Measurements from ENCODE around the gene TTLL10. TPM values are rescaled to one million over a fixed set of nuclear protein-coding genes. Genes with fewer than 3 reads are reported as not detected.

TTLL10 gene
- total RNA-seq, 1 donor from 2014 or later, result not detected

DNA sequence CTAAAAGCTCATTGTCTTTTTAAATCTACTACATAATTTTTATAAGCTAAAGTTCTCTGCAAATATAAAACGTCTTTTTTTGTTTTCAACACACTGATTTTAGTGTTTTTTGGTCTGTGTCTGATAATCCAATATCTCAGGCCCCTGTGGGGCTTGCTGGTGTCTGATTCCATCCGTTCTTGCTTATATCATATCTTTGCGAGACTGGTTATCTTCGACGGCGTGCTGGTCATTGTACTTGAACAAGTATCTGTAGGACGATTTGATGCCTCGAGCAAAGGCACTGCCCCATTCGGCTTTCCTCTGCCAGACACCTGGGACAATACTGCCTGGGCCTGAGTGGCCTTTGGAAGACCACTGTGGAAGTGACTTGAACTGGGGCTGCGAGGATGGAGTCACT, 18.4 kb upstream of the TTLL10 start:
- DNase-seq, result no peak
- ATAC-seq, result no peak
- intact Hi-C loops (cut with micrococcal nuclease), result no loop called here

DNA sequence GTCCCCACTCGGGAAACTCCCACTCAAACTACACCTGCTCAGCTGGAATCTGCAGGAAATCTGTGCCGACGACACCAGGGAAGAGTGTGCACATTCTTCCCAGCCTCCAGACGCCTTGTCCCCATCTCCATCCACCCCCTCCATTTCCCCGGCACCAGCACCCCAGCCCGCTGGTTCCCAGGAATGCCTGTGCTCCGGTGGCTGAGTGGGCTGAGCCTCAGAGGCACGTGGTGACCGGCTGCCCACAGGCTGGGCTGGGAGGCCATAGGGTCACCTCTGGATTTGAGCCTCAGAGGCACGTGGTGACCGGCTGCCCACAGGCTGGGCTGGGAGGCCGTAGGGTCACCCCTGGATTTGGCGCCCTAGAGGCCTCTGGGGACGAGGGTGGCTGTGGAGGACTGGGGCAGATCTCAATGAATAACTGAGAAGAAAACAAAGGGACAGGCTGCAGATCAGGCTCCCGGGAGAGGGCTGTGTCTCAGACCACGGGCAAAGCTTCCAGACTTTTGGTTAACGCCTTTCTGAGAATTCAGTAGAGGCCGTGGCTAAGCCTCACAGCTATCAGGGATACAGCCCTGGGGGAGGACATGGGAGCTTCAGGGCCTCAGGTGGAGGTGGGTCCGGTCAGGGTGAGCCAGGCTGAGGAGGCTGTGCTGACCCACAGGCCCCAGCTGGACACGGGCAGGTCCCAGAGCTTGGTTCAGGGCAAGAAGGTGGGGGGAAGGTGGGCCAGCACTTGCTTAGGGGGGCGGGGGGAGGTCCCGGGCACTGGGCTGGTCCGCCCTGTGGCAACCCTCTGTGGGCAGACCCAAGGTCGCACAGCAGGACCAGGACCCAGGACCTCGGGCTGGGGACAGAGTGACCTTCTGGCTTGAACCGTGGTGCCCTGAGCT, 17.3 kb upstream of the TTLL10 start:
- ATAC-seq (no peak), DNase-seq (no peak)
- intact Hi-C loops (cut with micrococcal nuclease), result no loop called here

DNA sequence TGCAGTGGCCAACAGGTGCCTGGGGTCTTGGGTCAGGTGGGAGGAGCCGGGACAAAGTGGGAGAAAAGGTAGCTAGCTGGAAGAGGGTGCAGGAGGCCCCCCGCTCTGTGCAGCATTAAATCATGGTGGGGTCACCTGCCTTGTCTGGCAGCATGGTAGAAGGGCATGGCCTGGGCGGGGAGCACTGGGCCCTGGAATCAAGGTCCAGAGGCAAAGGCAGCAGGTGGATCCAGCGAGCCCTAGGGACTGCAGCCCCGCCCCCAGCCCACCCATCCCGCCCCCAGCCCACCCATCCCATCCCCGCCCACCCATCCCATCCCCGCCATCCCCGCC, 16.7 kb upstream of the TTLL10 start:
- intact Hi-C loops (cut with micrococcal nuclease), result no loop called here
- peak; percentile 2 for ATAC-seq
- DNase-seq, result no peak

DNA sequence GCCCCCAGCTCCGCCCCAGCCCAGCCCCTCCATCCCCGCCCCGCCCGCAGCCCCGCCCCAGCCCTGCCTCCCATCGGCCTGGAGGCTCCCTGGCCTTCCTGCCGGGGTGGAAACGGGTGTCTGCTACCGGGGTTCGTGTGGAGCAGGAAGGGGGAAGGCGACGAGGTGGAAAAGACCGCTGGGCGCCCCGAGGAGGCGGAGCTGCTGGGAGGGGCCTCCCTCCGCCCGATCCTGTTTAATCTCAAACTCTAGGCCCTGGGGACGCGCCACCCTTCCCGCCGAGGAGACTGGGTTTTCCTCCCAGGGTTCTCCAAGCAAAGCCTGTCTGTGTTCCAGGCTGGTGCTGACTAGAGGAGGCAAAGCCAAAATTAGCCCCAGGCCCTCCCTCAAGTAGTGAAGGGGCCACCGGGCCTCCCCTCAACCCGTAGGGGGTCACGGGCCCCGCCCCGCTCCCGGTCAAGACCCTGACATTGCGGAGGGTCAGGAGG, 16.2 kb upstream of the TTLL10 start:
- peak; percentile 93 for DNase-seq
- intact Hi-C loops (cut with micrococcal nuclease), result no loop called here

DNA sequence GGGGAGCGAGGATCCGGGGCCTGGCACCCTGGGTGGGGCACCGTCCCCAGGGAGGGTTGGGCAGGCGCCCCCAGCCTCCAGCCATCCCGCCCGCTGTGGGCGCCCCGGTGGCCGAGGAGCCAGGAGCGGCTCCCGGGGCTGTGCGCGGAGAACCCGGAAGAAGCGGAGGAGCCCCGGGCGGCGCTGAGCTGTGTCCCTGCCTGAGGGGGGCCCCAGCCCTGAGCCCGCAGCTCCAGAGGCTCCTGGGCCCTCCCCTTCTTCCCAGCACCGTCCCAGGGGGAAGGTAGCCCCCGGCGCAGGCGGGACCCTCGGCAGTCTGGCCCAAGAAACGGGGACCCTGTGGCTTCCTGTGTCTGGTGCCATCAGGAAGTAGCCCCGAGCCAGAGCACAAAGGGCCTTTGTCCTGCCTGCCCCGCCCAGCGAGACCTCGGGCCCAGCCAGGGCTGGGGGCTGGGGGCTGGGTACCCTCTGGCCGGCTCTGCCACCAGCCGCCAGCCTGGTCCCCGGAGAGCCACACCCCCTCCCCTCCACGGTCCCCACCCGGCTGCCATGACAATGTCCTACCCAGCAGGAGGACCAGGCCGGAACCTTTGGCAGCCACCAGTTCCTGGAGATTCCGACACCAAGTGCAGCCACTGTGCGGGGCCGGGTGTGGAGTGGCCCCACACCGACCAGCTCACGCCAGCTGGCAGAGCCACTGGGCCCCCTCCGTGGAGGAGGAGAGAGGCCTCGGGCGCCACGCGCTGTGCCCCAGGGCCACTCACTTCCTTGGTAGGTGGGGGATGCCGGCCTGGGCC, 15.6 kb upstream of the TTLL10 start:
- intact Hi-C loops (cut with micrococcal nuclease), result no loop called here
- ATAC-seq, result peak; percentile 68
- DNase-seq, result peak; percentile 69

More for the DNA sequence above, 16.2 kb upstream of the TTLL10 start:
- peak; percentile 95 for ATAC-seq

DNA sequence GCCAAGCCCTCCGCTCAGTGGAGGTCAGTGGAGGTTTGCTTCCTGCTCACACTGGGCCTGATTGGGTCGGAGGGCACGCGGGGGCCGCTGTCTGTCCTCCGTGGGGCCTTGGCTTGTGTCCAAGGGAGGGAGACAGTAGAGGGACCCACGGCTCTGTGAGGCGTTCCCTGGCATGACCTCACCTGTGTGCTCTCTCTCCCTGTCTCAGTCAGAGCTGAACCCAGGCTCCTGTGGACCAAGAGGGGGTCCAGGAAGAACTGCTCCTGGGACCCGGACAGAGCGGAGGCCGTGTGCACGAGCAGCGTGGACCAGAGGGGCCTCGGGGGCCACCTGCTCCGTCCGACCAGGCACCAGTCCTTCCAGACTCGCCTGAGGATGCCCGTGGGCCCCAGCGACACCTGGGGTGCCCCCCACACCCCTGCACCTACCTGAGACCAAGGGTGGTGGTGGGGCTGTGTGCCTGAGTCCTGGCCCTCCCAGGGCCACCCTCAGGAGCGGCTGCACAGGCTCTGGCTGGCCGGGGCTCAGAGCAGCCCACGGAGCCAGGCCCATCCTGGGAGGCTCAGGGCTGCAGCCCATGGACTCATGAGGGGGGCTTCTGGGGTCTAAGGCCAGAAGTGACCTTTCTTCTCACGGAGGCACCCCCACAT, 13.3 kb upstream of the TTLL10 start:
- intact Hi-C loops (cut with micrococcal nuclease), result no loop called here
- ATAC-seq, result no peak
- no peak for DNase-seq

DNA sequence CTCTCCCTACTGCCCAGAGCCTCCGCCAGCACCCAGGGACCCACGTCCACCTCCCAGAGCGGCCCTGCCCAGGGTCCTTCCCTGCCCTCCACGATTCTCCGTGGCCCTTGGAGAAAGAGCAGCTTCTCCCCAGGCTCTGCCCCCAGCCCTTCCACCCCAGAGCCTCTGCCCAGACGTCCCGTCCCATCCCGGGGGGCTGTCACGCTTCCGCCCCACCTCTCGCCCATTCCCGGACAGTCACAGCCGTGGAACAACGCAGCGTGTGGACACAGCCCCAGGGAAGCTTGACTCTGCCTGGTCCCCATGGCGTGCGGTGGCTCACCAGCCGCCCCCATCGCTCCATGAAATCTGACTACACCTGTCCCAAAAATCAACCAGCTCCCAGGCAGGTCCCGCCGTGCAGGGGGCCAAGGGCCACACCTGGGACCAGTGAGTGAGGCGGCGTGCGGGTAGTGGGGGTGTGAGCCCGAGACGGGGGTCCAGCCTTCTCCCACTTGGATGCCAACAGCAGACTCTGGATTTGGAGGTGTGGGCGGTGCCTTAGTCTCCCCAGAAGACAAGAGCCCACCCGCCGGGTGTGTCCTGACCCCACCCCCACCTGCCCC, 12.5 kb upstream of the TTLL10 start:
- no peak for ATAC-seq
- DNase-seq, result no peak
- intact Hi-C loops (cut with micrococcal nuclease), result no loop called here

DNA sequence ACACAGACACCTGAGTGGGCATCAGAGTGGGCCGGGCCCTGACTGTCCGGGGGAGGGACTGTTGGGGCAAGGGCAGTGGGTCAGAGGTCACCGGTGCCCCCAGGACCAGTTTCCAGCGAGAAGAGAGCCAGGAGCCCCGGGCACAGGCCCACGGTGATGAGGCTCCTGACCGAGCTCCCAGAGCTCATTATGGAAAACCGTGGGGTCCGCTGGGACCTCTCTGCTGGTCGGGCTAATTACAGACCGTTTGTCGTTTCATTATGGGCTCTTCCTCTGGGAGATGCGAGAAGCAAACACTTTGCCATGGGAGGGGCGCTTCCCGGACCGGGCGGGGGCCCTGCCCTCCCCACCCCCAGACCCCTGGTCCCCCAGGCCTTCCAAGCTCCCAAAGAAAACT, 12.0 kb upstream of the TTLL10 start:
- ATAC-seq (no peak), DNase-seq (no peak)
- intact Hi-C loops (cut with micrococcal nuclease), result no loop called here

DNA sequence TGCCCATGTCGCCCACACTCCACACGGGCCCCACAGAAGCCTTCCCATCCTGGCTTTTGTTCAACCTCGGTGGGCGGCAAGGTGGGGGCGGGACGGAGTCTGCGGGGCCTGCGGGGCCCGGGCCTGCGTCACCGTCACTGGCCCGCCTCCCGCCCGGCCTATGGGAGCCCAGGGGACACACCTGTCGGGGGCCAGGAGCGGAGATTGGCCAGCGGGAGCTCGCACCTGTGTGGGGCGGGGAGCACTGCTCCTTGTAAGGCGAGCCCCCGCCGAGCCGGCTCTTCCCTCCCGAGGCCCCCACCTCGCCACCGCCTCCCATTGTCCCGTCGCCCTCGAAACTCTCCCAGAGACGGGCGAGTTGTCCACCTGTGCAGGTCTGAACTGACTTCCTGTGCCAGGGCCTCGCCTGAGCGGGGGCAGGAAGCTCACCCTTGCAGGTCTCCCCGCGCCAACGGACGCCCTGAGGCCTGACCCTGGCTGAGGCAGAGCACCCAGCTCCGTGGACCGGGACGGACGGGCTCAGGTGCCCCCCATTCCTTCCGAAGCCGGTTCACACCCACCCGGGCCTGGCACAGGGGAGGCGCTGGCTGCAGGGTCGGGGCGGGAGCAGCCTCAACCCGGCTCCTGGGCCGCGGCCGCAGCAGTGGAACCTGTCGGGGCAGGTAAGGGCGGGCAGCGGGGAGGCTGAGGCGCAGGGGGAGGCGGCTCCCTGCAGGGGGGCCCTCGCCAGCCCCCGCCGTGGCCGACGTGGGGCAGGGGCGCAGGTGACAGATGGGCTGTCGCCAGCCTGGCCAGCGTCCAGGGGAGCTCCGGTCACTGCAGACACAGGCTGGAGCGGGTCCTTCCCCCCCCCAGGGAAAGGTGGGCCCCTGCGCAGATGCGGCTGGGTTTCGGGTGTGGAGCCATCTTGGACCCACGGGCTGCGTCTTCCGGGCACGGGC, 10.8 kb upstream of the TTLL10 start:
- intact Hi-C loops (cut with micrococcal nuclease), result no loop called here
- ATAC-seq, result no peak

DNA sequence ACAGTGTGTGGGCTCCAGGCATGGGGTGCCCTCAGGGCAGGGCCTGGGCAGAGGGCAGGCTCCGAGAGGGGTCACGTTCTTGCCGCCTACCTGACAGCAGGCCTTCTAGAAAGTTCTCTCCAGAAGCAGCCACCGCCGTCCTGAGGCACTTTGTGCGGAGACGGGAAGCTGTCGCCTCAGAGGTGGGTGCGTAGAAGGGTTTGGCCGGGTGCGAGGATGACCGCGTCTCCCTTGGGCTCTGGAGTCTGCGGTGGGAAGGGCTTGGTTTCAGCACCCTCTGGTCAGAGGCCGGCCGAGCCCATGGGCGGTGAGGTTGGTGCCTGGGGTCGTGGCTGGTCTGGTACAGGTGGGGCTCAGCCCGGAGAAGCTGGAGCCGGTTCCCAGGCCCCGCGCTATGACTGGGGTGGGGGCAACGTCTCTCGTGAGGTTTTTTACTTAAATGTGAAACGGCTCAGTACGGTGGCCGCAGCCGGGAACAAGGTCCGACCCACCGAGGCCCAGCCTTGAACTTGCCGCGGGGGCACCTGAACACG, 10.1 kb upstream of the TTLL10 start:
- no peak for ATAC-seq
- intact Hi-C loops (cut with micrococcal nuclease), result no loop called here
- DNase-seq, result no peak

More for the DNA sequence above, 10.8 kb upstream of the TTLL10 start:
- DNase-seq, result no peak

DNA sequence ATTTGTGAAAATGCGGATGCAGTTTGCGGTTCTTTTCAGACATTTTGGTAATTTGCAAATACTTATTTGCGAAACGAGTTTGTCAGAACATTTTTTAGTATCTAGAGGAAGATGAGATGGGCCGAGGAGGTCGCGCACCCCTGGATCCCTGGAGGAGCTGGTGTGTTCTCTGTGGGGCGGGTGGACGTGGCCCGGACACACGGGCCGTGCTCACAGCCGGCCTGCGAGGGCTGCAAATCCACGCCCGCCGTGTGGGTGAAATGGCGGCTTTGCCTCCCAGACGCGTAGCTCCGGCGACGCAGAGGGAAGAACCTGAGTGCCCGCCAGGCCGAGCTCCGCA, 9.3 kb upstream of the TTLL10 start:
- no peak for ATAC-seq
- DNase-seq, result no peak
- intact Hi-C loops (cut with micrococcal nuclease), result no loop called here

DNA sequence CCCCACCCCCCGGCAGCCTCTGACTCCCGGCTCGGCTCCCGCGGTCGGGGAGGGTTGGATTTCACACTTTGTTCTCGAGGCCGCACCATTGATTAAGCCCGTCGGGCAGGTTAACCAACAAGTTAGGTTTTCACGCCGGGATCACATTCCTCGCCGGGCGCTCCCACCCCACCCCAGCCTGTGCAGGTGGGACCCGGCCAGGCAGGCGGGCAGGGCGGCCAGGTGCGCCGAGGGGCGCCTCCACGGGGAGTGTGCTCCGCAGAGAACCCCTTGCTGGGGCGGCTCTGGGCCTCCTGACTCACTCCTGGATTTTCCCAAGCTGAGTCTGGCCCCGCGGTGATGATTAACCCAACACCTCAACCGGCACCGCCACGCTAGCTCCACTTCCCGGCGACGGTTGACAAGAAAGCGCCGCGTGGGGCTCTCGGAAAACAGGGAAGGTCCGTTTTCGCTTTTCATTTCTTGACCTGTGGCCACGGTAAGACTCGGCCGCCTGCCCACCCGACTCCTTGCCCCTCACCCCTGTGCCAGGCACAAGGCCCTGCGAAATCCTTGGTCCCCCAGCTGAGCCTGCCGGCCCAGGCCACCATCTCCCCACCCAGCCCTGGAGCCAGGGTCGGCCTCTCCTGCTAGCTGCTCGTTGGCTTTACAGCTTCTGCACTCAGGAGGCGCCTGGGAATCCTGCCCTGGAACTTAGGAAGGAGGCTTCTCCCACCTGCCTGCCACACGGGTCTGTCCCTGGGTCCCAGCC, 8.8 kb upstream of the TTLL10 start:
- intact Hi-C loops (cut with micrococcal nuclease), result no loop called here
- DNase-seq (no peak), ATAC-seq (no peak)

DNA sequence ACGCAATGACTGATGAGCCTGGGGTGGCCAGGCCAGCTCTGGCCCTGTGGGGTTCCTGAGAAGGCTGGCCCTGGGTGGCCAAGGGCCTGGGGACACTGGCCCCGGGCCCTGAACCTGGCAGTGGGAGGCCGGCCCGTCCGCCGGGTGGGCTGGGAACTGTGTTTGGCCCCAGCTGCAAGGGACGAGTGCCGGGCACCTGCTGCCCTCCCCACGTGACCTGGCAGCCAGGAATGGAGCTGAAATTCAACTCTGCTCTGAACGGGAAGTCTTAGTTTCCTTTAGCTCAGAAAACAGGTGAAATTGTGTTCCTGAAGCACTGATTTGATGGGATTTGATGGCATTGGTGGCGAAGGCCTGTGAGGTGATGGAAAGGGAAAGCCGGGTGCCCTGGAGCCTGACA, 8.2 kb upstream of the TTLL10 start:
- intact Hi-C loops (cut with micrococcal nuclease), result no loop called here
- DNase-seq, result no peak
- no peak for ATAC-seq

DNA sequence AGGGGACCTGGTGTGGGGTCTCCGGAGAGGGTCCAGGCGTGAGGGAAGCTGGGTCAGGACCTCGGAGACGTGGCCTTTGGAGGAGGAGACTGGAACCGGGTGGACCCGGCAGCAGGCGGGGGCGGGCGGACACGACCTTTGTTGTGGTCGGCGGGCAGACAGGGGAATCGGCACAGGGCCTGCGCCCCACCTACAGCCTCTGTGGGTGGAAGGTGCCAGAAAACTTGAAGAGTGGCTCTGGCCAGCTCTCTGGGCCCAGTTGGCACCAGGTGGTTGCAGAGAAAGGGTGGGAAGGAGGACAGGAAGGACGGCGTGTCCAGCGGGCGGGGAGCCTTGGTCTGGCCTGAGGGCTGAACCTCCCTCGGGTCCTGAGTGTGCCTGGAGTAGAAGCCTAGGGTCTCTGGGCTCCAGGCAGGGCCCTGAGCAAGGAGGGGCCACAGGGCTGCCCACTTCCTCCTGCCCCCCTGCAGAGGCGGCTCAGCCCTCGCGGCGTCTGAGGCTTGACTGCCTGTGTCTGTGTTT, 7.7 kb upstream of the TTLL10 start:
- intact Hi-C loops (cut with micrococcal nuclease), result no loop called here

DNA sequence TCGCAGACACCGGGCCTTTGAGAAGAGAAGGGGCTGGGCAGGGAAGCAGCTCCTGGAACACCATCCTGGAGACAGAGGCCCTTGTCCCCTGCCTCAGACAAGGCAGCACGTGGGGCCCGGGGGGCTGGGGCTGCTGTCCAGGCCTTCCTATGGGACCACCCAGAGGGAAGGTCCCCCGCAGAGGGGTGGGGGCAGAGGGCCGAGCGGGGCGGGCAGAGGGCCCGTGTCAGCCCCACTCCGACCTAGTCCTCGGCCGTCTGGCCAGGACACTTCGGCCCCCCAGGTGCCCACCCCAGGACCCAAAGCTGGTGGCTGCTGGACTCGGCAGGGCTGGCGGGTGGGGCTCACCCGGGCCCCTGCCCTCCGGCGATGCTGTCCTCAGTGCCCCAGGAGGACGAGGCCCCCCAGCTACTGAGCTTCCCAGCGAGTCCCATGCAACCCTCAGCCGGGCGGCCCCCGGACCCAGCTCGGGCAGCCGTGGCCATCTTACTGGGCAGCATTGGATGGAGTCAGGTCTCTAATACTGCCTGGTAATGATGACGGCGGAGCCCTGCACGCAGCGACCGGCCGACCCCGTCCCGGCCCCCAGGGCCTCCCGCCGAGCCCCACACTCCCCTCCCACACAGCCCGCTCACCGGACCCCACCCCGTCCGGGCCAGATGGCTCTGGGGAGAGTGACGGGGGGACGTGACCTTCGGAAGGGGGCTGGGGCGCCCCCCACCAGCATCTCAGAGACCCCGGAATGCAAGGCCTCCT, 6.9 kb upstream of the TTLL10 start:
- intact Hi-C loops (cut with micrococcal nuclease), result no loop called here
- DNase-seq (no peak), ATAC-seq (no peak)

More for the DNA sequence above, 7.7 kb upstream of the TTLL10 start:
- ATAC-seq, result no peak
- DNase-seq, result no peak

DNA sequence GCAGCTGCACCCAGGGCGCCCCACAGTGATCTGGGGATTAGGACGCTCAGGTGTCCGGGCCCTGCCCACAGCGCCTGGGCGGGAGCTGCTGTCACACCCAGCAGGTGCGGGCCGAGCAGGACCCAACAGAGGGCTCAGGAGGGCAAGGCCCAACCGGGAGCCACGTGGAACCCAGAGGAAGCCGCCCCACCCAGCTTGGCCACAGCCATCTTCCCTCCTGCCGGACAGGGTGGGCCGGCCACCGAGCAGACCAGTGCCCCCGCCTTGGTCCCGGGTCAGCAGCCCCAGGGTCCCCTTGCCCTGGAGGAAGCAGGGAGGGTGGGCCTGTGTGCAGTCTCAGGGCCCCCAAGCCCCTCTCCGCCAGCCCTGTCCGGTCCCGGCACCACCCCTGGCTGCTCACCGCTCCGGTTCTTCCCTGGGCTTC, 6.3 kb upstream of the TTLL10 start:
- peak; percentile 18 for DNase-seq
- intact Hi-C loops (cut with micrococcal nuclease), result no loop called here
- ATAC-seq, result no peak

All from left ventricle myocardium superior (tissue), 1 donor.